Stimulated activated effector memory CD8-positive, alpha-beta T cell treated with anti-CD3 and anti-CD28 coated beads, Interleukin-12 subunit alpha, Interleukin-12 subunit beta, amount 100 ng/mL, for 72 hours (primary cell): Measurements from ENCODE around the gene GPC4.
"Not testable (repeated sequence)": the region's sequence is repeated elsewhere in the genome, so short reads cannot be mapped to it uniquely, and the experiment has no call there.

Source experiments
- ATAC-seq: fragments of 150-1000 bp; cut with Tn5 transposase; 2 replicates; pipeline ENCODE4 v1.10.0; 2021
- DNase-seq, 2 donors: peaks; one replicate each; pipeline ENCODE4 v3.0.0; 2021 to 2022; ENCODE audit warnings: low spot score in 2 of 2
- H3K27ac Mint-ChIP-seq: one replicate; pipeline ENCODE4 v1.8.0; 2022; ENCODE audit warnings: mild to moderate bottlenecking, mixed read lengths
- H3K36me3 Mint-ChIP-seq: one replicate; pipeline ENCODE4 v1.8.0; 2022; ENCODE audit warnings: mild to moderate bottlenecking, mixed read lengths
- H3K4me1 Mint-ChIP-seq: one replicate; pipeline ENCODE4 v1.8.0; 2022; ENCODE audit warnings: mixed read lengths
- H3K4me3 Mint-ChIP-seq: one replicate; pipeline ENCODE4 v1.8.0; 2022; ENCODE audit warnings: mild to moderate bottlenecking, mixed read lengths
- H3K9me3 Mint-ChIP-seq: one replicate; pipeline ENCODE4 v1.8.0; 2022; ENCODE audit warnings: mixed read lengths

The GPC4 gene

GRCh38 chrX:133362538-133362937, 52.8 kb downstream of the GPC4 start:
- Mint-ChIP-seq H3K4me1 (no peaks in the 10 kb centered on the region), H3K4me3 (no peak overlapping the region), H3K36me3 (no peaks in the 10 kb centered on the region), H3K9me3 (no peaks in the 10 kb centered on the region), H3K27ac (no peak overlapping the region)
- ATAC-seq (no peak), DNase-seq (no peak)

DNA sequence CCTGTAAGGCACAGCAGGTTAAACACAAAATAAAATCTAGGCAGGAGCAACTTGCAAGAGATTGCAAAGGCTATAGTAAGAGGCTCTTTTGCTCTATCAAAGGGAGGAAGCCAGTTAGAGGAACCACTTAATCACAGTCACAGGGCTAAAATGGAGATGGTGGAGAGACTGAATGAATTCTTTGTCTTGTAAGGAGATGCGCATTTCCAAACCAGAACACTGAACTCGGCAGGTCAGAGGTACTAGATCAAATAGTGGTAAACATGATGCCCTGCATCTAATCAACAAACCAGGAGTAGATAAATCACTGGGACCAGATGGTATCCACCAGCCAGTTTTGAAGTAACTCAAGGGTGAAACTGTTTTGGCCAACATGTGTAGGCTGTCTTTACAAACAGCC, 55.8 kb downstream of the GPC4 start:
- Mint-ChIP-seq H3K36me3 (no peaks in the 10 kb centered on the region), H3K9me3 (no peaks in the 10 kb centered on the region), H3K27ac (no peak overlapping the region), H3K4me3 (no peak overlapping the region), H3K4me1 (no peaks in the 10 kb centered on the region)
- DNase-seq (no peak), ATAC-seq (no peak)

DNA sequence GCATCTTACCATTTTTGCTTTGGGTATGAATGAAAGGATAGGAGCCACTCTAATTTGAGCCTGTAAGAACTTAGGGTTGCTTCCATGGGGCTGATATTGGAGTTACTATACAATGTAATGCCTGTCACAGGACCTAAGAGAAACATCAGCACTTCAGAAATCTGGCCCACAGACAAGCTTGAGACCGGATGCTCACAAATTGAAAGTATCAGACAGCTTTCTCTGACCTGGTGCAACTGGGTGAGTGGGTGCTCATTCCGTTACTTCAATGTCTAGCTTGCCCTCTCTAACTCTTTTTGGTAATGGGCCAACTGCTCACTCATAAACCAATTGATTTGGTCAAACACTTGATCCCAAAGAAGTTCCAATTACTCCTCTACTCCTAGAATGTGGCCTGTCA, 62.1 kb downstream of the GPC4 start:
- H3K36me3 Mint-ChIP-seq, result no peaks in the 10 kb centered on the region
- ATAC-seq (no peak), DNase-seq (no peak)
- no peak overlapping the region for H3K27ac Mint-ChIP-seq
- H3K4me3 Mint-ChIP-seq, result no peak overlapping the region
- H3K4me1 Mint-ChIP-seq, result no peaks in the 10 kb centered on the region
- H3K9me3 Mint-ChIP-seq, result no peaks in the 10 kb centered on the region

DNA sequence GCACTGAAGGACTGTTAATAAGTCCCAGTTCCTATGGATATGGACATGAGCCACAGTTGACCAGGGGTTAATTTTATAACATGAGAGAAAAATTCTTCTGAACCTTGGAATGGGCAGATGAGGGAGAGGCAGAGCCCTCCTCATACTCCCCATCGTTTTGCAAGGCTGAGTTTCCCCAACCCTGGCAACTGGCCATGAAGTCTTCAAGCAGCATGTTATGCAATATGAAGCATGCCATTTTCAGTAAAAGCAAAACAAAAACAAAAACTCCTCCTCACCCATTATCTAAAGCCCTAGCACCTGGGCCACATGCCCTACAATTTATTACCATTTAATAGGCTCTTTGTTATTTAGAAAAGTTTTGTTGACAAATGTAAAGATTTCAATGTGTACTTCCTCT, 64.5 kb downstream of the GPC4 start:
- H3K9me3 Mint-ChIP-seq, result no peaks in the 10 kb centered on the region
- no peaks in the 10 kb centered on the region for H3K36me3 Mint-ChIP-seq
- DNase-seq, result no peak
- no peak overlapping the region for H3K27ac Mint-ChIP-seq
- H3K4me1 Mint-ChIP-seq, result no peaks in the 10 kb centered on the region
- H3K4me3 Mint-ChIP-seq, result no peak overlapping the region
- no peak for ATAC-seq

DNA sequence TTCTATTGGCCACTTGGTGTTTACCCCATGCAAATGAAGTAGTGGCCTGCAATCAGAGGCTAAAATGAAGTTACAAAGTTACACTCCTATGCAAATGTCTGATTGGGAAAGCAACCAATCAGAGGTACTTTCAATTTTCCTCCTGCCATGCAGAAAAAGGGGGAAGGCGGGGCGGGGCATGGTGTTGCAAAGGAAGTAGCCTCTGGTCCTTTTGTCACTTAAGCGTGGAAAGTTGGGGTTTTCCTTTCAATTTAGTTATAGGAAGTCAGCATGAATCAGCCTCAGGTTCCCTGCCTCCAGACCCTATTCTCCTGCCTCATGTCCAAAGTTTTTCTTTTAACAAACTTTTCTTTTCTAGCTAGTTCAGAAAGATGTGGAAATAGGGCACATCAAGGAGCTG, 69.3 kb downstream of the GPC4 start:
- Mint-ChIP-seq H3K36me3 (no peaks in the 10 kb centered on the region), H3K4me1 (no peaks in the 10 kb centered on the region), H3K9me3 (no peaks in the 10 kb centered on the region), H3K27ac (no peak overlapping the region), H3K4me3 (no peak overlapping the region)
- DNase-seq (no peak), ATAC-seq (no peak)

DNA sequence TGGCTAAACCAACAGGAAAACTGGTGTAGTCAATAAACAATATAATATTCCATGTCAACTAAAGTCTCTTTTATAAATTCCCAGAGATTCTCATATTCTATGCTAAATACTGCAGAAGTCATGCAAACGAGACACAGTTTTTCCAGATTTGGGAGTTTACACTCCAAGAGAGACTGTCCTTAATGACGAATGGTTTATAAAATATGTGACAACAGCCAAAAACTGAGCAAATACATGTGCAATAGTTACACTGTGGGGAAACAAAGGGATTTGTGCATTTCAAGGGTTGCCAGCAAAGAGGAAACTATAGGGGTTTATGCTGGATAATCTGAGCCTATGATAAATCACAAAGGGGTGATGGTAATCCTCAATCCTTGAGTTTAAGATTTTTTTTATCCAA, 75.7 kb downstream of the GPC4 start:
- no peak for ATAC-seq
- Mint-ChIP-seq H3K27ac (no peak overlapping the region), H3K9me3 (no peaks in the 10 kb centered on the region), H3K36me3 (no peaks in the 10 kb centered on the region), H3K4me1 (no peaks in the 10 kb centered on the region), H3K4me3 (no peak overlapping the region)
- DNase-seq, result no peak

- DNase-seq, result no peak
- Mint-ChIP-seq H3K9me3 (no peaks in the 10 kb centered on the region), H3K4me1 (no peaks in the 10 kb centered on the region), H3K27ac (no peak overlapping the region), H3K36me3 (no peaks in the 10 kb centered on the region), H3K4me3 (no peak overlapping the region)
- ATAC-seq, result no peak
Measured at GRCh38 chrX:133337250-133337649, 78.0 kb downstream of the GPC4 start.

GRCh38 chrX:133335027-133335426, 80.3 kb downstream of the GPC4 start:
- H3K4me1 Mint-ChIP-seq, result no peaks in the 10 kb centered on the region
- ATAC-seq, result no peak
- H3K27ac Mint-ChIP-seq, result no peak overlapping the region
- no peaks in the 10 kb centered on the region for H3K9me3 Mint-ChIP-seq
- DNase-seq, result no peak
- no peaks in the 10 kb centered on the region for H3K36me3 Mint-ChIP-seq
- H3K4me3 Mint-ChIP-seq, result no peak overlapping the region

DNA sequence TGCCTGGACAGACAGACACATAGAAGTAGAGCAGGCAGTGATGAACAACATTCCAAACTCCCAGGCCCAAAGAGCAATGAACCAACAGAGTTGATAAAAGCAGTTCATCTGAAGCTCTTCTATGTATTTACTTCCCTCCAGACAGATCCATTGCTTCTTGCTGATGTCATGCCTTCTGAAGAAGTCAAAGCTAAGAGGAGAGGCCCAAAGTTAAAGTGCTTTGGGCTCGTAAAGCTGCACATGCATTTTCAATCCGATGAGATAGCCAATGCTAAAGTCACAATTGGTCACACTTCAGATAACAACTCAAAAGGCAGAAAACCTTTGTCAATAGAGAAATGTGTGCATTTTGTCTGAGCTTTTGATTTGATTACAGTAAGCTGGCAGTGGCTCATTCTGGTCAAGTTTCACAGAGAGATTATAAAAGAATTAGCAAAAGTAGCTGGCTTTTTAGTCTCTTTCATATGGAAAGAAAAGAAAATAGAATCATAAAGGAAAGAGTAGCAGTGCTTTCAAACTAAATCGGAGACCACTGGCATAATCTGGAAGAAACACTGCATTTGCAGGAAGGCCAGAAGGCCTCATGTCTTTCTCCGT, 82.0 kb downstream of the GPC4 start:
- Mint-ChIP-seq H3K36me3 (no peaks in the 10 kb centered on the region), H3K27ac (no peak overlapping the region), H3K4me3 (no peak overlapping the region), H3K9me3 (no peaks in the 10 kb centered on the region), H3K4me1 (no peaks in the 10 kb centered on the region)
- DNase-seq, result no peak
- no peak for ATAC-seq

GRCh38 chrX:133332737-133333136, 82.6 kb downstream of the GPC4 start:
- no peak for ATAC-seq
- no peak overlapping the region for H3K4me3 Mint-ChIP-seq
- DNase-seq, result no peak
- H3K9me3 Mint-ChIP-seq, result no peaks in the 10 kb centered on the region
- H3K27ac Mint-ChIP-seq, result no peak overlapping the region
- H3K4me1 Mint-ChIP-seq, result no peaks in the 10 kb centered on the region
- no peaks in the 10 kb centered on the region for H3K36me3 Mint-ChIP-seq

GRCh38 chrX:133330956-133331355, 84.3 kb downstream of the GPC4 start:
- Mint-ChIP-seq H3K4me1 (no peaks in the 10 kb centered on the region), H3K27ac (no peak overlapping the region), H3K36me3 (no peaks in the 10 kb centered on the region), H3K4me3 (no peak overlapping the region), H3K9me3 (no peaks in the 10 kb centered on the region)
- ATAC-seq (no peak), DNase-seq (no peak)

DNA sequence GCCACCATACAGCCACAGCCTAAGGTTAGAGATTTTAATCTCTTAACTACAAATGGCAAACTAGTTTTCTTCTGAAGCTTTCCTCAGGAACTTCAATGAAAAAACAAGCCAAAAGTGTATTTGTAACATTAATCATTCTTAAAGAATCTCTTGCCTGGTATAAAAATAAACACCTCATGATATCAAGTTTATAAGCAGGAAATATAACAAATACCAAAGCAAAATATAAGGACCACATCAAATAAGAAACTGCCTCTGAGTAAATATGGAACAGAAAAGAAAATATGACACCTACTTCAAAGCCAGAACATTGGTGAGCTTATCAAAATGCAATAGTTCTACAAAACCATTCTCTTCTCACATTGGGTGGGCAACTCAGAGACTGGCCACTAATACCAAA, 89.9 kb downstream of the GPC4 start:
- H3K27ac Mint-ChIP-seq, result no peak overlapping the region
- ATAC-seq (no peak), DNase-seq (no peak)
- H3K36me3 Mint-ChIP-seq, result no peaks in the 10 kb centered on the region
- H3K4me1 Mint-ChIP-seq, result no peaks in the 10 kb centered on the region
- no peak overlapping the region for H3K4me3 Mint-ChIP-seq
- no peaks in the 10 kb centered on the region for H3K9me3 Mint-ChIP-seq

GRCh38 chrX:133323431-133323830, 91.9 kb downstream of the GPC4 start:
- Mint-ChIP-seq H3K36me3 (no peaks in the 10 kb centered on the region), H3K27ac (no peak overlapping the region), H3K9me3 (no peaks in the 10 kb centered on the region), H3K4me1 (no peaks in the 10 kb centered on the region), H3K4me3 (no peak overlapping the region)
- ATAC-seq, result no peak
- DNase-seq, result no peak

- not testable (repeated sequence) for H3K4me1 Mint-ChIP-seq, H3K4me3 Mint-ChIP-seq, H3K9me3 Mint-ChIP-seq, H3K27ac Mint-ChIP-seq, ATAC-seq, DNase-seq, H3K36me3 Mint-ChIP-seq
Measured at GRCh38 chrX:133322269-133322668, 93.0 kb downstream of the GPC4 start.

- no peak overlapping the region for H3K27ac Mint-ChIP-seq
- H3K9me3 Mint-ChIP-seq, result no peaks in the 10 kb centered on the region
- no peaks in the 10 kb centered on the region for H3K36me3 Mint-ChIP-seq
- no peaks in the 10 kb centered on the region for H3K4me1 Mint-ChIP-seq
- H3K4me3 Mint-ChIP-seq, result no peak overlapping the region
- ATAC-seq (no peak), DNase-seq (no peak)
Measured at GRCh38 chrX:133321451-133321850, 93.8 kb downstream of the GPC4 start.

DNA sequence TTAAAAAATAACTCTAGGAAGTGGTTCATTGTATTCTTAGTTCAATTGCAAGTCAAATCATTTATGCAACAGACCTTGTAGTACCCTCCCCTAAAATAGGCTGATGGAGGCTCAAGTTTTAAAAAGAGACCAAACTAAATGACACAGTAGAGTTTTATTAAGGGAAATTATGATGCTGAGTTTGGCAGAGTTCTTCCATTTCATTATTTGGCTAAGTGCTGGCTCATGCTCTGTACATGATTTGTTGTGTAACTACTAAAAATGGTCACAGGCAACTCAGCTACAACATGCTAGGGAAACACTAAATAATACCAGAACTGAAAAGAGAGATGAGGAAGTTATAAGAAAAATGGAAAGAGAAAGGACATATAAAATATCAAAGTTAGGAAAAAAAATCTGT, 101.0 kb downstream of the GPC4 start:
- Mint-ChIP-seq H3K4me3 (no peak overlapping the region), H3K9me3 (no peaks in the 10 kb centered on the region), H3K4me1 (no peaks in the 10 kb centered on the region), H3K36me3 (no peaks in the 10 kb centered on the region), H3K27ac (no peak overlapping the region)
- ATAC-seq, result no peak
- no peak for DNase-seq

- Mint-ChIP-seq H3K4me1 (no peaks in the 10 kb centered on the region), H3K4me3 (no peak overlapping the region), H3K9me3 (no peaks in the 10 kb centered on the region), H3K36me3 (no peaks in the 10 kb centered on the region), H3K27ac (no peak overlapping the region)
- ATAC-seq (no peak), DNase-seq (no peak)
Measured at GRCh38 chrX:133308499-133308897, 106.8 kb downstream of the GPC4 start.
